Suprapubic skin (tissue), 4 donors: Measurements from ENCODE around the gene MYO7A. TPM values are rescaled to one million over a fixed set of nuclear protein-coding genes. Genes with fewer than 3 reads are reported as not detected.

Experiments used
- DNase-seq, 2 donors: peaks; one replicate each; pipeline ENCODE4 v3.0.0-alpha.2; 2019; ENCODE audit warnings: low spot score in 2 of 2
- H3K27ac ChIP-seq: fragments of 200-600 bp; sonication (generic); one replicate; pipeline ENCODE4 v1.5.1; 2019
- H3K27me3 ChIP-seq: fragments of 200-600 bp; sonication (generic); one replicate; pipeline ENCODE4 v1.5.1; 2019
- H3K36me3 ChIP-seq: fragments of 200-600 bp; sonication (generic); one replicate; pipeline ENCODE4 v1.5.1; 2019
- H3K4me1 ChIP-seq: fragments of 200-600 bp; sonication (generic); one replicate; pipeline ENCODE4 v1.5.1; 2019
- H3K4me3 ChIP-seq: fragments of 200-600 bp; sonication (generic); one replicate; pipeline ENCODE4 v1.5.1; 2019; ENCODE audit warnings: mild to moderate bottlenecking
- H3K9me3 ChIP-seq: fragments of 200-600 bp; sonication (generic); one replicate; pipeline ENCODE4 v1.5.1; 2019
- CTCF ChIP-seq, 2 donors: fragments of 200-600 bp in 1 of 2; fragments of 450-650 bp in 1 of 2; sonication (generic) in 1 of 2; IDR thresholded peaks; one replicate each; pipeline ENCODE4 v1.5.1; 2016 to 2019; ENCODE audit warnings: antibody characterized with exemption in 2 of 2, mild to moderate bottlenecking in 1 of 2, moderate library complexity in 1 of 2
- EP300 ChIP-seq: sonication (generic); formaldehyde crosslinking; IDR thresholded peaks from one replicate; pipeline ENCODE4 v1.6.1; 2017; ENCODE audit warnings: antibody characterized with exemption
- POLR2A ChIP-seq, 2 donors: fragments of 450-650 bp; IDR thresholded peaks; one replicate each; pipeline ENCODE4 v1.6.1; 2017; ENCODE audit warnings: antibody characterized with exemption in 2 of 2, mild to moderate bottlenecking in 2 of 2, moderate library complexity in 2 of 2
- POLR2AphosphoS5 ChIP-seq, 3 donors: sonication (generic); formaldehyde crosslinking; IDR thresholded peaks; one replicate each; pipeline ENCODE4 v1.6.1; 2017; ENCODE audit warnings: antibody characterized with exemption in 3 of 3
- WGBS: methylation state at CpG from one replicate; pipeline ENCODE4 v1.1.5; 2018; 5-methylcytosine and 5-hydroxymethylcytosine counted together
- total RNA-seq, 4 donors: library from RNA; depleted of rRNA; stranded (reverse); fragments of >200 nt; gene quantifications; one replicate each; pipeline ENCODE4 v1.1.0, GENCODE V29; 2016

Gene MYO7A
- total RNA-seq, 4 donors from 2014 or later: 0.34 to 2.4 (median 2.0) TPM

- no peaks in the 10 kb centered on the region for H3K36me3 ChIP-seq
- no peak overlapping the region for H3K27ac ChIP-seq
- peaks cover 5% of the 10 kb centered on the region for H3K27me3 ChIP-seq
- TF ChIP-seq POLR2AphosphoS5 (IDR thresholded peaks at IDR 0.05): no peak
- 93% methylated on average over 1 of the region's 1 CpG for WGBS
- DNase-seq: no peak
- no peaks in the 10 kb centered on the region for H3K9me3 ChIP-seq
- H3K4me3 ChIP-seq: no peak overlapping the region
- peaks cover 7% of the 10 kb centered on the region for H3K4me1 ChIP-seq
These were observed 18.9 kb downstream of the MYO7A start for GRCh38 chr11:77147036-77147315.

GRCh38 chr11:77147668-77148321 lies 19.7 kb downstream of the MYO7A start:
- peaks cover 7% of the 10 kb centered on the region for H3K4me1 ChIP-seq
- no peak for TF ChIP-seq EP300
- no peak for TF ChIP-seq POLR2AphosphoS5 (IDR thresholded peaks at IDR 0.05)
- no peak for TF ChIP-seq CTCF (IDR thresholded peaks at IDR 0.05)
- TF ChIP-seq POLR2A (IDR thresholded peaks at IDR 0.05): no peak
- no peaks in the 10 kb centered on the region for H3K9me3 ChIP-seq
- peaks cover 5% of the 10 kb centered on the region for H3K27me3 ChIP-seq
- DNase-seq: no peak
- no peak overlapping the region for H3K27ac ChIP-seq
- peak overlapping the region; percentile 39 for H3K4me3 ChIP-seq
- H3K36me3 ChIP-seq: no peaks in the 10 kb centered on the region
- WGBS: 15% methylated on average over 8 of the region's 47 CpGs

- TF ChIP-seq POLR2AphosphoS5 (IDR thresholded peaks at IDR 0.05): no peak
- no peak for TF ChIP-seq EP300
- WGBS: 100% methylated on average over 3 of the region's 8 CpGs
- DNase-seq: no peak
- no peak overlapping the region for H3K4me3 ChIP-seq
- peaks cover 11% of the 10 kb centered on the region for H3K4me1 ChIP-seq
- H3K36me3 ChIP-seq: no peaks in the 10 kb centered on the region
- peaks cover 5% of the 10 kb centered on the region for H3K27me3 ChIP-seq
- no peaks in the 10 kb centered on the region for H3K9me3 ChIP-seq
- H3K27ac ChIP-seq: no peak overlapping the region
These were observed 21.1 kb downstream of the MYO7A start for GRCh38 chr11:77148963-77149715.

GRCh38 chr11:77149716-77150392 lies 21.8 kb downstream of the MYO7A start:
- no peak for DNase-seq
- peaks cover 13% of the 10 kb centered on the region for H3K4me1 ChIP-seq
- no peaks in the 10 kb centered on the region for H3K36me3 ChIP-seq
- TF ChIP-seq POLR2A (IDR thresholded peaks at IDR 0.05): no peak
- no peak for TF ChIP-seq POLR2AphosphoS5 (IDR thresholded peaks at IDR 0.05)
- no peak for TF ChIP-seq EP300
- no peak for TF ChIP-seq CTCF (IDR thresholded peaks at IDR 0.05)
- no peaks in the 10 kb centered on the region for H3K9me3 ChIP-seq
- WGBS: 95% methylated on average over 7 of the region's 12 CpGs
- H3K27ac ChIP-seq: no peak overlapping the region
- no peak overlapping the region for H3K4me3 ChIP-seq
- peaks cover 5% of the 10 kb centered on the region for H3K27me3 ChIP-seq

- WGBS: 94% methylated on average over 9 of the region's 10 CpGs
- peaks cover 5% of the 10 kb centered on the region for H3K27me3 ChIP-seq
- TF ChIP-seq CTCF (IDR thresholded peaks at IDR 0.05) (no peak), POLR2A (IDR thresholded peaks at IDR 0.05) (no peak), EP300 (no peak), POLR2AphosphoS5 (IDR thresholded peaks at IDR 0.05) (no peak)
These were observed 22.8 kb downstream of the MYO7A start for GRCh38 chr11:77150836-77151235.

More at GRCh38 chr11:77150836-77151235, 22.8 kb downstream of the MYO7A start:
- Histone ChIP-seq H3K4me3 (no peak overlapping the region), H3K27ac (no peak overlapping the region), H3K9me3 (no peaks in the 10 kb centered on the region), H3K4me1 (peaks cover 13% of the 10 kb centered on the region), H3K36me3 (no peaks in the 10 kb centered on the region)
- no peak for DNase-seq
